Measurements from ENCODE around the gene ZBTB42.

GRCh38 chr14:104805941-104806624, 5.2 kb downstream of the ZBTB42 start:
- no peak for TF ChIP-seq POLR2AphosphoS5 (IDR thresholded peaks at IDR 0.05)
- TF ChIP-seq, protein P1, sequence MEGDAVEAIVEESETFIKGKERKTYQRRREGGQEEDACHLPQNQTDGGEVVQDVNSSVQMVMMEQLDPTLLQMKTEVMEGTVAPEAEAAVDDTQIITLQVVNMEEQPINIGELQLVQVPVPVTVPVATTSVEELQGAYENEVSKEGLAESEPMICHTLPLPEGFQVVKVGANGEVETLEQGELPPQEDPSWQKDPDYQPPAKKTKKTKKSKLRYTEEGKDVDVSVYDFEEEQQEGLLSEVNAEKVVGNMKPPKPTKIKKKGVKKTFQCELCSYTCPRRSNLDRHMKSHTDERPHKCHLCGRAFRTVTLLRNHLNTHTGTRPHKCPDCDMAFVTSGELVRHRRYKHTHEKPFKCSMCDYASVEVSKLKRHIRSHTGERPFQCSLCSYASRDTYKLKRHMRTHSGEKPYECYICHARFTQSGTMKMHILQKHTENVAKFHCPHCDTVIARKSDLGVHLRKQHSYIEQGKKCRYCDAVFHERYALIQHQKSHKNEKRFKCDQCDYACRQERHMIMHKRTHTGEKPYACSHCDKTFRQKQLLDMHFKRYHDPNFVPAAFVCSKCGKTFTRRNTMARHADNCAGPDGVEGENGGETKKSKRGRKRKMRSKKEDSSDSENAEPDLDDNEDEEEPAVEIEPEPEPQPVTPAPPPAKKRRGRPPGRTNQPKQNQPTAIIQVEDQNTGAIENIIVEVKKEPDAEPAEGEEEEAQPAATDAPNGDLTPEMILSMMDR (IDR thresholded peaks at IDR 0.05), result no peak

All from prostate gland (tissue), 2 donors.